ENCODE results near the gene RSPO3.
"Not testable (repeated sequence)": the region's sequence is repeated elsewhere in the genome, so short reads cannot be mapped to it uniquely, and the experiment has no call there.

The RSPO3 gene

DNA sequence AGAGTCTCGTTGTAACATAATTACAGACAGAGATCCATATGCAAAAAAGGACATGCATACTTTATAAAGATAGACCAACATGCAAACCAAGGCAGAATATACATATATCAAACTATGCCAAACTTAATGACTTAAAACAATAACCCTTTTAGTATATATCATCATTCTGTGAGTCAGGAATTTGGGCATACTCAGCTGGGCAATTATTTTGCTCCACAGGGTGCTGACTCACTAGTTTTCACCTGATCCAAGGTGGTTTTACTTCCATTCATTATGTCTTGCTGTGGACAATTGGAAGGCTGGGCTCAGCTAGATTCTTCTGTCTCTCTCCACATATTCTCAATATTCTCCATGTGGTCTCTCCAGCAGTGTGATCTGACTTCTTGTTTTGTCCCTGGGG is 107.0 kb downstream of the RSPO3 start:
- H4K20me1 ChIP-seq (ENCODE audit: control insufficient read depth, insufficient read depth, low read depth, low read length) = no peaks in the 10 kb centered on the region
- no peaks in the 10 kb centered on the region for H3K9me2 ChIP-seq (replicated peaks; ENCODE audit: control insufficient read depth, low read length)
- H3K79me2 ChIP-seq (ENCODE audit: control insufficient read depth, low read length) = no peaks in the 10 kb centered on the region
- H3K27ac ChIP-seq (ENCODE audit: low read depth, low read length) = no peak overlapping the region
- H3K4me1 ChIP-seq (ENCODE audit: control insufficient read depth, low read length) = no peaks in the 10 kb centered on the region
- no peak for TF ChIP-seq EZH2phosphoT487 (IDR thresholded peaks at IDR 0.05; ENCODE audit: borderline replicate concordance, low read length)
- TF ChIP-seq, protein P1, sequence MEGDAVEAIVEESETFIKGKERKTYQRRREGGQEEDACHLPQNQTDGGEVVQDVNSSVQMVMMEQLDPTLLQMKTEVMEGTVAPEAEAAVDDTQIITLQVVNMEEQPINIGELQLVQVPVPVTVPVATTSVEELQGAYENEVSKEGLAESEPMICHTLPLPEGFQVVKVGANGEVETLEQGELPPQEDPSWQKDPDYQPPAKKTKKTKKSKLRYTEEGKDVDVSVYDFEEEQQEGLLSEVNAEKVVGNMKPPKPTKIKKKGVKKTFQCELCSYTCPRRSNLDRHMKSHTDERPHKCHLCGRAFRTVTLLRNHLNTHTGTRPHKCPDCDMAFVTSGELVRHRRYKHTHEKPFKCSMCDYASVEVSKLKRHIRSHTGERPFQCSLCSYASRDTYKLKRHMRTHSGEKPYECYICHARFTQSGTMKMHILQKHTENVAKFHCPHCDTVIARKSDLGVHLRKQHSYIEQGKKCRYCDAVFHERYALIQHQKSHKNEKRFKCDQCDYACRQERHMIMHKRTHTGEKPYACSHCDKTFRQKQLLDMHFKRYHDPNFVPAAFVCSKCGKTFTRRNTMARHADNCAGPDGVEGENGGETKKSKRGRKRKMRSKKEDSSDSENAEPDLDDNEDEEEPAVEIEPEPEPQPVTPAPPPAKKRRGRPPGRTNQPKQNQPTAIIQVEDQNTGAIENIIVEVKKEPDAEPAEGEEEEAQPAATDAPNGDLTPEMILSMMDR (IDR thresholded peaks at IDR 0.05; ENCODE audit: low read depth, low read length, poor library complexity, severe bottlenecking) = no peak
- H3K9me3 ChIP-seq (ENCODE audit: control insufficient read depth, insufficient read depth, low read length) = no peaks in the 10 kb centered on the region
- H3K27me3 ChIP-seq (ENCODE audit: control insufficient read depth, low read length) = no peaks in the 10 kb centered on the region
- no peak overlapping the region for H3K4me3 ChIP-seq (ENCODE audit: low read length)
- H3K4me2 ChIP-seq (ENCODE audit: low read length) = no peak overlapping the region
- H3F3A ChIP-seq (ENCODE audit: control insufficient read depth, insufficient read depth) = no peaks in the 10 kb centered on the region
- no peaks in the 10 kb centered on the region for H3K36me3 ChIP-seq (ENCODE audit: control insufficient read depth, low read length)

DNA sequence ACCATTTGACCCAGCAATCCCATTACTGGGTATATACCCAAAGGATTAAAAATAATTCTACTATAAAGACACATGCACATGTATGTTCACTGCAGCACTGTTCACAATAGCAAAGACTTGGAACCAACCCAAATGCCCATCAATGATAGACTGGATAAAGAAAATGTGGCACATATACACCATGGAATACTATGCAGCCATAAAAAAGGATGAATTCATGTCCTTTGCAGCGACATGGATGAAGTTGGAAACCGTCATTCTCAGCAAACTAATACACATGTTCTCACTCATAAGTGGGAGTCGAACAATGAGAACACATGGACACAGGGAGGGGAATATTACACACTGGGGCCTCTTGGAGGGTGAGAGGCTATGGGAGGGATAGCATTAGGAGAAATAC is 115.3 kb downstream of the RSPO3 start:
- not testable (repeated sequence) for H3K36me3 ChIP-seq (ENCODE audit: control insufficient read depth, low read length)

DNA sequence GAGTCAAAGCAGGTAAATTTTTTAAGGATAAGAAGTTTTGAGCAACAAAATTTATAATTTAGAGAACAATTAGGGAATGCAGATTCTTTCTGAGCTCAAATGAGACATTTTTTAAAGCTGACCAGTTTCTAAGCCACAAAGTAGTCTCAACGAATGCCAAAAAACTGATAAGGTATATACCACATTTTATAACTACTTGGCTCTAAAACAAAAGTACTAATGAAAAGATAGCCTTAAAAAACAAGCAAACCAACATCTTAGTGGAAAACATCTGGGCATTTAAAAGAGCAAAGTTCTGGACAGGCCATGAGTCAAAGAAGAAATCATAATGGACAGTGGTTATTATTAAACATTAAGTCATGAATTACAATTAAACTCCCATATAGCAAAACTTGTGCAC is 125.0 kb downstream of the RSPO3 start:
- H3K79me2 ChIP-seq (ENCODE audit: control insufficient read depth, low read length) = no peaks in the 10 kb centered on the region
- H3F3A ChIP-seq (ENCODE audit: control insufficient read depth, insufficient read depth) = no peaks in the 10 kb centered on the region
- H3K36me3 ChIP-seq (ENCODE audit: control insufficient read depth, low read length) = no peaks in the 10 kb centered on the region
- no peak overlapping the region for H3K27ac ChIP-seq (ENCODE audit: low read depth, low read length)
- 0 out of 2 replicates have a peak, but pooled peaks cover 2% of the 10 kb centered on the region for H3K27me3 ChIP-seq (ENCODE audit: control insufficient read depth, low read length)
- no peak overlapping the region for H3K4me3 ChIP-seq (ENCODE audit: low read length)
- no peaks in the 10 kb centered on the region for H3K9me3 ChIP-seq (ENCODE audit: control insufficient read depth, insufficient read depth, low read length)
- H3K4me1 ChIP-seq (ENCODE audit: control insufficient read depth, low read length) = no peaks in the 10 kb centered on the region
- no peaks in the 10 kb centered on the region for H4K20me1 ChIP-seq (ENCODE audit: control insufficient read depth, insufficient read depth, low read depth, low read length)
- H3K9me2 ChIP-seq (replicated peaks; ENCODE audit: control insufficient read depth, low read length) = no peaks in the 10 kb centered on the region
- no peak overlapping the region for H3K4me2 ChIP-seq (ENCODE audit: low read length)
- TF ChIP-seq, protein P1 (IDR thresholded peaks at IDR 0.05; ENCODE audit: low read depth, low read length, poor library complexity, severe bottlenecking) = no peak
- no peak for TF ChIP-seq EZH2phosphoT487 (IDR thresholded peaks at IDR 0.05; ENCODE audit: borderline replicate concordance, low read length)

More for the DNA sequence above, 115.3 kb downstream of the RSPO3 start:
- H3K9me3 ChIP-seq (ENCODE audit: control insufficient read depth, insufficient read depth, low read length); H3F3A ChIP-seq (ENCODE audit: control insufficient read depth, insufficient read depth); H3K79me2 ChIP-seq (ENCODE audit: control insufficient read depth, low read length); H4K20me1 ChIP-seq (ENCODE audit: control insufficient read depth, insufficient read depth, low read depth, low read length); H3K4me2 ChIP-seq (ENCODE audit: low read length); H3K27me3 ChIP-seq (ENCODE audit: control insufficient read depth, low read length); H3K9me2 ChIP-seq (replicated peaks; ENCODE audit: control insufficient read depth, low read length); H3K4me3 ChIP-seq (ENCODE audit: low read length); H3K4me1 ChIP-seq (ENCODE audit: control insufficient read depth, low read length); H3K27ac ChIP-seq (ENCODE audit: low read depth, low read length): not testable (repeated sequence)

Data from DOHH2 (cell line).